ENCODE results near the gene PMEPA1.

DNA sequence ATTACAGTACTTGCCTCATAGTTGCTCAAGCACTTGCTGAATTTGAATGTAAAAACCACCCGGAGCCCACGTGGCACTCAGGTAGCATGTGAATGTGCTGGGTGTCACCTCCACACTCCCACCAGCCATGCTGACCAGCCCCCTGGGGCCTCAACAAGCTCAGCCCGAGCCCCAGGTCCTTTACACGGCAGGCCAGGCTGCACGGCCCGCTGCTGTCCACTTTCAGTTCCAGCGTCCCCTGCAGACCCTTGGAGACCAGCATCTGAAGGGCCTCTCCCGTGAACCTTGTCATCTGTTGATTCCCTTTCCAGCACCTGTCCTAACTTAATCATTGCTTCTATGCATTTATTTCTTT is 56.3 kb downstream of the PMEPA1 start:
- TF ChIP-seq EZH2 (IDR thresholded peaks at IDR 0.05) (no peak), POLR2AphosphoS5 (IDR thresholded peaks at IDR 0.05; ENCODE audit: borderline replicate concordance, low read depth, low read length) (no peak)
